ENCODE data around the gene GDAP2. TPM values are rescaled to one million over a fixed set of nuclear protein-coding genes. Genes with fewer than 3 reads are reported as not detected.

Gene GDAP2
- total and polyA plus RNA-seq, 2 of the 4 experiments (the other 2 are of a cell fraction), result 5.4 to 27.1 TPM

- no TSS peak for BruUV-seq (replicated peaks)
- no peak for ATAC-seq (ENCODE audit: low read depth)
- H3K79me1 ChIP-seq (ENCODE audit: low read depth in 1 of 2, low read length in 2 of 2), result peaks cover 0 to 3% of the 10 kb centered on the region in 2 experiments; a peak in 1 of 4 replicates
Observed at GRCh38 chr1:117871013-117871412, 58.4 kb downstream of the GDAP2 start.

More at GRCh38 chr1:117871013-117871412, 58.4 kb downstream of the GDAP2 start:
- no peak overlapping the region for H4K91ac ChIP-seq (ENCODE audit: insufficient read depth, low read depth, low read length)
- H2AFZ ChIP-seq (replicated peaks; ENCODE audit: low read length, poor library complexity), result no peak overlapping the region
- H3K27ac ChIP-seq (ENCODE audit: insufficient read depth, low read length), result no peak overlapping the region
- no peak overlapping the region for H3K4ac ChIP-seq (ENCODE audit: low read depth, low read length)
- H2BK15ac ChIP-seq (ENCODE audit: low read depth, low read length), result no peak overlapping the region
- intact Hi-C loops (cut with micrococcal nuclease) (no loop called here), dilution Hi-C loops (cut with HindIII; ENCODE audit: low sequenced_read_pairs, unreplicated experiment) (no loop called here), in situ Hi-C loops (cut with MboI; ENCODE audit: low sequenced_read_pairs) (no loop called here)
- H3K9me3 ChIP-seq (ENCODE audit: control insufficient read depth, insufficient read depth, low read length), result peaks cover 10% of the 10 kb centered on the region
- no peak overlapping the region for H4K8ac ChIP-seq (ENCODE audit: low read depth in 2 of 2, low read length in 2 of 2)
- H2BK120ac ChIP-seq (ENCODE audit: low read depth, low read length), result no peak overlapping the region
- H3K4me1 ChIP-seq (ENCODE audit: control insufficient read depth, insufficient read depth, low read length), result no peaks in the 10 kb centered on the region
- no peak overlapping the region for H2BK20ac ChIP-seq (ENCODE audit: low read depth, low read length)
- H2AK5ac ChIP-seq (ENCODE audit: low read depth, low read length), result no peak overlapping the region
- no peaks in the 10 kb centered on the region for H3K9me1 ChIP-seq (ENCODE audit: insufficient read depth, low read length)
- CTCF ChIA-PET, result no interaction called here
- H3K23ac ChIP-seq (ENCODE audit: low read depth, low read length), result no peak overlapping the region
- no peak overlapping the region for H3K18ac ChIP-seq (ENCODE audit: low read depth, low read length)
- no peak overlapping the region for H3K4me3 ChIP-seq (ENCODE audit: insufficient read depth, low read depth, low read length)
- peaks cover 31% of the 10 kb centered on the region for H3K36me3 ChIP-seq (ENCODE audit: control insufficient read depth, insufficient read depth, low read length)
- no peaks in the 10 kb centered on the region for H3K27me3 ChIP-seq (ENCODE audit: control insufficient read depth, insufficient read depth, low read length)
- H3K4me2 ChIP-seq (ENCODE audit: low read depth, low read length), result no peak overlapping the region
- H3K56ac ChIP-seq (ENCODE audit: extremely low read depth, insufficient read depth, low read length), result no peak overlapping the region
- POLR2A ChIA-PET (ENCODE audit: unreplicated experiment), result no interaction called here
- H4K20me1 ChIP-seq (ENCODE audit: insufficient read depth, low read length), result no peaks in the 10 kb centered on the region
- TF ChIP-seq CHD1 (IDR thresholded peaks at IDR 0.05; ENCODE audit: low read depth, low read length), result no peak
- TF ChIP-seq SMC3 (IDR thresholded peaks at IDR 0.05; ENCODE audit: low read depth, low read length), result no peak
- TF ChIP-seq RFX5 (IDR thresholded peaks at IDR 0.05; ENCODE audit: low read depth, low read length), result no peak
- no peak for TF ChIP-seq BHLHE40 (IDR thresholded peaks at IDR 0.05; ENCODE audit: low read depth, low read length)
- TF ChIP-seq RCOR1 (IDR thresholded peaks at IDR 0.05; ENCODE audit: insufficient replicate concordance, low read length), result no peak
- TF ChIP-seq MAZ (IDR thresholded peaks at IDR 0.05; ENCODE audit: borderline replicate concordance, low read depth, low read length), result no peak
- TF ChIP-seq NFE2L2 (IDR thresholded peaks at IDR 0.05; ENCODE audit: low read depth, low read length), result no peak
- TF ChIP-seq, protein P1, sequence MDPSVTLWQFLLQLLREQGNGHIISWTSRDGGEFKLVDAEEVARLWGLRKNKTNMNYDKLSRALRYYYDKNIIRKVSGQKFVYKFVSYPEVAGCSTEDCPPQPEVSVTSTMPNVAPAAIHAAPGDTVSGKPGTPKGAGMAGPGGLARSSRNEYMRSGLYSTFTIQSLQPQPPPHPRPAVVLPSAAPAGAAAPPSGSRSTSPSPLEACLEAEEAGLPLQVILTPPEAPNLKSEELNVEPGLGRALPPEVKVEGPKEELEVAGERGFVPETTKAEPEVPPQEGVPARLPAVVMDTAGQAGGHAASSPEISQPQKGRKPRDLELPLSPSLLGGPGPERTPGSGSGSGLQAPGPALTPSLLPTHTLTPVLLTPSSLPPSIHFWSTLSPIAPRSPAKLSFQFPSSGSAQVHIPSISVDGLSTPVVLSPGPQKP (IDR thresholded peaks at IDR 0.05; ENCODE audit: borderline replicate concordance, low read depth, low read length), result no peak
- no peak for TF ChIP-seq MAFK (IDR thresholded peaks at IDR 0.05; ENCODE audit: low read depth, low read length)
- TF ChIP-seq POLR2A (IDR thresholded peaks at IDR 0.05; ENCODE audit: low read depth, low read length), result no peak
- no peak overlapping the region for H3K9ac ChIP-seq (ENCODE audit: low read depth, low read length)
- no peak overlapping the region for H2BK5ac ChIP-seq (ENCODE audit: low read depth, low read length, poor library complexity, severe bottlenecking)
- H2AK9ac ChIP-seq (replicated peaks; ENCODE audit: low read depth, low read length, poor library complexity), result no peak overlapping the region
- no peak overlapping the region for H4K5ac ChIP-seq (ENCODE audit: low read depth, low read length)
- no peak overlapping the region for H3K14ac ChIP-seq (replicated peaks; ENCODE audit: low read depth, low read length)
- no peak for DNase-seq
